Ishikawa (cell line): ENCODE results near the gene NT5DC4.

ENCODE experiments used
- CEBPB ChIP-seq: IDR thresholded peaks from 2 replicates; pipeline ENCODE4 v1.6.1; 2012
- CREB1 ChIP-seq: IDR thresholded peaks from 2 replicates; pipeline ENCODE4 v1.6.1; 2012; ENCODE audit warnings: low read depth
- EGR1 ChIP-seq: IDR thresholded peaks from 2 replicates; pipeline ENCODE4 v1.6.1; 2012
- EP300 ChIP-seq: IDR thresholded peaks from 2 replicates; pipeline ENCODE4 v1.6.1; 2012; ENCODE audit warnings: borderline replicate concordance
- FOXM1 ChIP-seq: IDR thresholded peaks from 2 replicates; pipeline ENCODE4 v1.6.1; 2012; ENCODE audit warnings: low read depth, borderline replicate concordance
- NFIC ChIP-seq: IDR thresholded peaks from 2 replicates; pipeline ENCODE4 v1.6.1; 2012
- RAD21 ChIP-seq: IDR thresholded peaks from 2 replicates; pipeline ENCODE4 v1.6.1; 2012; ENCODE audit warnings: low read depth
- TAF1 ChIP-seq: IDR thresholded peaks from 2 replicates; pipeline ENCODE4 v1.6.1; 2012; ENCODE audit warnings: low read depth, mild to moderate bottlenecking
- TCF12 ChIP-seq: IDR thresholded peaks from 2 replicates; pipeline ENCODE4 v1.6.1; 2012; ENCODE audit warnings: low read depth
- TEAD4 ChIP-seq: IDR thresholded peaks from 2 replicates; pipeline ENCODE4 v1.6.1; 2012
- YY1 ChIP-seq: IDR thresholded peaks from 2 replicates; pipeline ENCODE4 v1.6.1; 2012; ENCODE audit warnings: low read depth
- ZBTB7A ChIP-seq: IDR thresholded peaks from 2 replicates; pipeline ENCODE4 v1.6.1; 2012; ENCODE audit warnings: low read depth
- TF ChIP-seq, protein P1 (sequence below): IDR thresholded peaks from 2 replicates; pipeline ENCODE4 v1.6.1; 2012
- TF ChIP-seq, protein P2 (sequence below): IDR thresholded peaks from 2 replicates; pipeline ENCODE4 v1.6.1; 2012; ENCODE audit warnings: low read depth, mild to moderate bottlenecking
- TF ChIP-seq, protein P3 (sequence below): IDR thresholded peaks from 2 replicates; pipeline ENCODE4 v1.6.1; 2012

The NT5DC4 gene

DNA sequence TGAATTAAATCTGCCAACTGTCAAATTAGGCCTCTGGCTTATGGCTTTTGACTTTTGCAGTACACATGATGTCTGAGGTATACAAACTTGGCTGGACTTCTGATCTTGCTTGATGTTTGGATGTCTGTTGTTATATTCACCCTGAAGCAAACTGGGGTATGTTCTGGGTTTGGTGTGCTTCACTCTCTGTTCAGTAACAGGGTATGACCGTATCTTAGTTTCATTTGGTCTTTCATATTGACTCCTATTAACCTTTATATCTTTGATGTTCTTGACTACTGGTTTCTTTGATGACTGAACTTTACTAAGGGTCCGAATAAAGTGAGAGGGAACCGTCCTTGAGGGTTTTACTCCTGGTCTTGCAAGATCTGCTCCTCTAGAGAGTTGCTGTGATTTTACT lies 35.4 kb downstream of the NT5DC4 start:
- TF ChIP-seq, protein P1, sequence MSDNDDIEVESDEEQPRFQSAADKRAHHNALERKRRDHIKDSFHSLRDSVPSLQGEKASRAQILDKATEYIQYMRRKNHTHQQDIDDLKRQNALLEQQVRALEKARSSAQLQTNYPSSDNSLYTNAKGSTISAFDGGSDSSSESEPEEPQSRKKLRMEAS = no peak
- no peak for TF ChIP-seq ZBTB7A
- no peak for TF ChIP-seq RAD21
- TF ChIP-seq TEAD4 = no peak
- TF ChIP-seq, protein P2, sequence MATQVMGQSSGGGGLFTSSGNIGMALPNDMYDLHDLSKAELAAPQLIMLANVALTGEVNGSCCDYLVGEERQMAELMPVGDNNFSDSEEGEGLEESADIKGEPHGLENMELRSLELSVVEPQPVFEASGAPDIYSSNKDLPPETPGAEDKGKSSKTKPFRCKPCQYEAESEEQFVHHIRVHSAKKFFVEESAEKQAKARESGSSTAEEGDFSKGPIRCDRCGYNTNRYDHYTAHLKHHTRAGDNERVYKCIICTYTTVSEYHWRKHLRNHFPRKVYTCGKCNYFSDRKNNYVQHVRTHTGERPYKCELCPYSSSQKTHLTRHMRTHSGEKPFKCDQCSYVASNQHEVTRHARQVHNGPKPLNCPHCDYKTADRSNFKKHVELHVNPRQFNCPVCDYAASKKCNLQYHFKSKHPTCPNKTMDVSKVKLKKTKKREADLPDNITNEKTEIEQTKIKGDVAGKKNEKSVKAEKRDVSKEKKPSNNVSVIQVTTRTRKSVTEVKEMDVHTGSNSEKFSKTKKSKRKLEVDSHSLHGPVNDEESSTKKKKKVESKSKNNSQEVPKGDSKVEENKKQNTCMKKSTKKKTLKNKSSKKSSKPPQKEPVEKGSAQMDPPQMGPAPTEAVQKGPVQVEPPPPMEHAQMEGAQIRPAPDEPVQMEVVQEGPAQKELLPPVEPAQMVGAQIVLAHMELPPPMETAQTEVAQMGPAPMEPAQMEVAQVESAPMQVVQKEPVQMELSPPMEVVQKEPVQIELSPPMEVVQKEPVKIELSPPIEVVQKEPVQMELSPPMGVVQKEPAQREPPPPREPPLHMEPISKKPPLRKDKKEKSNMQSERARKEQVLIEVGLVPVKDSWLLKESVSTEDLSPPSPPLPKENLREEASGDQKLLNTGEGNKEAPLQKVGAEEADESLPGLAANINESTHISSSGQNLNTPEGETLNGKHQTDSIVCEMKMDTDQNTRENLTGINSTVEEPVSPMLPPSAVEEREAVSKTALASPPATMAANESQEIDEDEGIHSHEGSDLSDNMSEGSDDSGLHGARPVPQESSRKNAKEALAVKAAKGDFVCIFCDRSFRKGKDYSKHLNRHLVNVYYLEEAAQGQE = no peak
- no peak for TF ChIP-seq TAF1
- TF ChIP-seq YY1 = no peak
- TF ChIP-seq EGR1 = no peak
- no peak for TF ChIP-seq CREB1
- TF ChIP-seq CEBPB = no peak
- no peak for TF ChIP-seq NFIC
- TF ChIP-seq, protein P3, sequence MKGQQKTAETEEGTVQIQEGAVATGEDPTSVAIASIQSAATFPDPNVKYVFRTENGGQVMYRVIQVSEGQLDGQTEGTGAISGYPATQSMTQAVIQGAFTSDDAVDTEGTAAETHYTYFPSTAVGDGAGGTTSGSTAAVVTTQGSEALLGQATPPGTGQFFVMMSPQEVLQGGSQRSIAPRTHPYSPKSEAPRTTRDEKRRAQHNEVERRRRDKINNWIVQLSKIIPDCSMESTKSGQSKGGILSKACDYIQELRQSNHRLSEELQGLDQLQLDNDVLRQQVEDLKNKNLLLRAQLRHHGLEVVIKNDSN = no peak
- TF ChIP-seq FOXM1 = no peak
- TF ChIP-seq TCF12 = no peak
- TF ChIP-seq EP300 = no peak

DNA sequence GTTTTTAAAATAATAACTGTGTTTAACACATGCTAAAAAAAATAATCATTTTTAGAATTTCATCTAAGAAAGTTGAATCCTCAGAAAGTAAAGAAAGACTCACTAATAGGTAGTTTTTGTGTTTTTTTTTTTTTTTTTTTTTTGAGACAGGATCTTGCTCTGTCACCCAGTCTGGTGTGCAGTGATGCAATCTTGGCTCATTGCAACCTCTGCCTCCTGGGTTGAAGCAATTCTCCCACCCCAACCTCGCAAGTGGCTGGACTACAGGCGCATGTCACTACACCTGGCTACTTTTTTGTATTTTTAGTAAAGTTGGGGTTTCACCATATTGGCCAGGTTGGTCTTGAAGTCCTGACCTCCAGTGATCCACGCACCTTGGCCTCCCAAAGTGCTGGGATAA lies 36.4 kb downstream of the NT5DC4 start:
- TF ChIP-seq TCF12 = no peak
- TF ChIP-seq, protein P2 = no peak
- no peak for TF ChIP-seq TAF1
- TF ChIP-seq CEBPB = no peak
- no peak for TF ChIP-seq TEAD4

DNA sequence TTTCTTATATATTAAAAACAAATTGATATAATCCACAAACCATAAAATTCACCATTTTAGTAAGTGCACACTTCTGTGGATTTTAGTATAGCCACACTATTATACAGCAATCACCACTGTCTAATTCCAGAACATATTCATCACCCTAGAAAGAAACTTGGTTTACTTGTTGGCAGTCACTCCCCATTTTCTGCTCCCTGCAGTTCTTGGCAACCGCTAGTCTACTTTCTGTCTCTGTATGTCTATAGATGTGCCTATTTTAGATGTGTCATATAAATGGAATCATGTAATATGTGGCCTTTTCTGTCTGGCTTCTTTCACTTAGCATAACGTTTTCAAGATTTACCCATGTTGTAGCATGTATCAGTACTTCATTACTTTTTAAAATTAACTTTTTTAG lies 37.9 kb downstream of the NT5DC4 start:
- TF ChIP-seq RAD21 (no peak), EGR1 (no peak), EP300 (no peak), CEBPB (no peak), TCF12 (no peak), NFIC (no peak), FOXM1 (no peak), ZBTB7A (no peak), TEAD4 (no peak), CREB1 (no peak), TAF1 (no peak), YY1 (no peak)
- TF ChIP-seq, protein P1 = no peak
- TF ChIP-seq, protein P2 = no peak
- TF ChIP-seq, protein P3 = no peak

DNA sequence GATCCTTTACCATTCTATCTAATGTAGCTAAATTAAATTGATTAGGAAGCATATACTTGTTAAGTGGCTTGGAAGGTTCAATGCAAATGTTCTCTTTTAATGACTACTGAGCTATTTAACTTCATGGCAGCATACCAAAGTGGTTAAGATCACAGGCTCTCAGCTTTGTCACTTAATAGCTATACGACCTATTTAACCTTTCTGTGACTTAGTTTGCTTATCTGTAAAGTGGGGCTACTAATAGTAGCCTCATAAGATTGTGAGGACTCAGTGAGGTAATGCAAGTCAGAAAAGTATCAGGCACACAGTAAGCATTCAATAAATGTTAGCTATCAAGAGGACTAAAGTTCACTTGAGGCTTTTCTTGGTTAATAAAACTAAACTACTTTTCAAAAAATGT lies 39.3 kb downstream of the NT5DC4 start:
- TF ChIP-seq CEBPB (no peak), NFIC (no peak), FOXM1 (no peak), TCF12 (no peak)
- TF ChIP-seq, protein P2 = no peak
